ENCODE data around the gene CAMK1.

Gene CAMK1

GRCh38 chr3:9806688-9807589, 37.2 kb upstream of the CAMK1 start:
- H3K27ac ChIP-seq (replicated peaks), result no peak overlapping the region
- DNase-seq (ENCODE audit: low read depth in 1 of 2, low spot score in 1 of 2), result no peak
- no peak overlapping the region for H3K4me3 ChIP-seq (replicated peaks; ENCODE audit: insufficient read depth, low read length)
- no peaks in the 10 kb centered on the region for H3K27me3 ChIP-seq (ENCODE audit: insufficient read depth, poor library complexity, severe bottlenecking)
- TF ChIP-seq POLR2AphosphoS5 (IDR thresholded peaks at IDR 0.05; ENCODE audit: low read depth), result no peak
- no peak for TF ChIP-seq SPI1 (IDR thresholded peaks at IDR 0.05; ENCODE audit: borderline replicate concordance, low read depth)
- no peak for TF ChIP-seq REST (IDR thresholded peaks at IDR 0.05; ENCODE audit: insufficient replicate concordance, low read depth)
- no peak for TF ChIP-seq GABPA (IDR thresholded peaks at IDR 0.05; ENCODE audit: low read depth)
- no peak for TF ChIP-seq CTCF (IDR thresholded peaks at IDR 0.05; ENCODE audit: insufficient read depth, low read length)

GRCh38 chr3:9806137-9806536, 36.4 kb upstream of the CAMK1 start:
- no peak overlapping the region for H3K27ac ChIP-seq (replicated peaks)
- H3K4me3 ChIP-seq (replicated peaks; ENCODE audit: insufficient read depth, low read length), result no peak overlapping the region
- TF ChIP-seq POLR2AphosphoS5 (IDR thresholded peaks at IDR 0.05; ENCODE audit: low read depth) (no peak), SPI1 (IDR thresholded peaks at IDR 0.05; ENCODE audit: borderline replicate concordance, low read depth) (no peak)
- DNase-seq (ENCODE audit: low read depth in 1 of 2, low spot score in 1 of 2), result no peak
- no peaks in the 10 kb centered on the region for H3K27me3 ChIP-seq (ENCODE audit: insufficient read depth, poor library complexity, severe bottlenecking)

GRCh38 chr3:9804996-9805395, 35.2 kb upstream of the CAMK1 start:
- DNase-seq (ENCODE audit: low read depth in 1 of 2, low spot score in 1 of 2), result no peak
- Histone ChIP-seq H3K27ac (replicated peaks) (no peak overlapping the region), H3K27me3 (ENCODE audit: insufficient read depth, poor library complexity, severe bottlenecking) (no peaks in the 10 kb centered on the region), H3K4me3 (replicated peaks; ENCODE audit: insufficient read depth, low read length) (no peak overlapping the region)
- no peak for TF ChIP-seq CTCF (IDR thresholded peaks at IDR 0.05; ENCODE audit: insufficient read depth, low read length)
- TF ChIP-seq SPI1 (IDR thresholded peaks at IDR 0.05; ENCODE audit: borderline replicate concordance, low read depth), result no peak
- TF ChIP-seq POLR2AphosphoS5 (IDR thresholded peaks at IDR 0.05; ENCODE audit: low read depth), result no peak
- no peak for TF ChIP-seq GABPA (IDR thresholded peaks at IDR 0.05; ENCODE audit: low read depth)
- no peak for TF ChIP-seq REST (IDR thresholded peaks at IDR 0.05; ENCODE audit: insufficient replicate concordance, low read depth)

- no peak overlapping the region for H3K4me3 ChIP-seq (replicated peaks; ENCODE audit: insufficient read depth, low read length)
- TF ChIP-seq REST (IDR thresholded peaks at IDR 0.05; ENCODE audit: insufficient replicate concordance, low read depth), result no peak
- no peak for TF ChIP-seq GABPA (IDR thresholded peaks at IDR 0.05; ENCODE audit: low read depth)
- no peak for TF ChIP-seq CTCF (IDR thresholded peaks at IDR 0.05; ENCODE audit: insufficient read depth, low read length)
- no peak for TF ChIP-seq POLR2AphosphoS5 (IDR thresholded peaks at IDR 0.05; ENCODE audit: low read depth)
- no peak for TF ChIP-seq SPI1 (IDR thresholded peaks at IDR 0.05; ENCODE audit: borderline replicate concordance, low read depth)
- no peaks in the 10 kb centered on the region for H3K27me3 ChIP-seq (ENCODE audit: insufficient read depth, poor library complexity, severe bottlenecking)
- H3K27ac ChIP-seq (replicated peaks), result no peak overlapping the region
- DNase-seq (ENCODE audit: low read depth in 1 of 2, low spot score in 1 of 2), result no peak
Observed at GRCh38 chr3:9803494-9803893, 33.7 kb upstream of the CAMK1 start.
